Muscle layer of duodenum (tissue), 2 donors: ENCODE data around the gene COX8C.
A peak's percentile ranks its signal among the peaks of the same experiment; 100 is the strongest.

Source experiments
- H3K27ac ChIP-seq: one replicate; pipeline ENCODE4 v1.7.0; 2013; ENCODE audit warnings: mild to moderate bottlenecking, low read length
- H3K27me3 ChIP-seq: one replicate; pipeline ENCODE4 v1.7.0; 2013; ENCODE audit warnings: low read depth, mild to moderate bottlenecking, control low read depth, low read length
- H3K36me3 ChIP-seq, 2 donors: one replicate each; pipeline ENCODE4 v1.7.0; 2013; ENCODE audit warnings: low read length in 2 of 2, control low read depth in 1 of 2, mild to moderate bottlenecking in 1 of 2; ENCODE audit not compliant: insufficient read depth in 2 of 2, control insufficient read depth in 1 of 2
- H3K4me1 ChIP-seq, 2 donors: one replicate each; pipeline ENCODE4 v1.7.0; 2013; ENCODE audit warnings: low read length in 2 of 2, mild to moderate bottlenecking in 2 of 2, control low read depth in 1 of 2, moderate library complexity in 1 of 2; ENCODE audit not compliant: insufficient read depth in 2 of 2, control insufficient read depth in 1 of 2
- H3K4me3 ChIP-seq, 2 donors: one replicate each; pipeline ENCODE4 v1.7.0; 2013; ENCODE audit warnings: low read length in 2 of 2, low read depth in 1 of 2, mild to moderate bottlenecking in 1 of 2
- H3K9me3 ChIP-seq, 2 donors: one replicate each; pipeline ENCODE4 v1.7.0; 2013; ENCODE audit warnings: low read length in 2 of 2, control low read depth in 1 of 2, mild to moderate bottlenecking in 1 of 2; ENCODE audit not compliant: control insufficient read depth in 1 of 2
- donor health status: healthy.

COX8C gene

GRCh38 chr14:93323600-93324174 is 23.3 kb upstream of the COX8C start:
- no peaks in the 10 kb centered on the region for H3K27me3 ChIP-seq
- no peak overlapping the region for H3K27ac ChIP-seq
- H3K4me3 ChIP-seq: no peak overlapping the region
- no peaks in the 10 kb centered on the region for H3K36me3 ChIP-seq
- H3K9me3 ChIP-seq: no peaks in the 10 kb centered on the region
- H3K4me1 ChIP-seq: peaks cover 2 to 18% of the 10 kb centered on the region in 2 donors

GRCh38 chr14:93326196-93326595 is 20.8 kb upstream of the COX8C start:
- no peaks in the 10 kb centered on the region for H3K36me3 ChIP-seq
- no peak overlapping the region for H3K4me3 ChIP-seq
- H3K27me3 ChIP-seq: no peaks in the 10 kb centered on the region
- H3K27ac ChIP-seq: no peak overlapping the region
- H3K4me1 ChIP-seq: peaks cover 9 to 22% of the 10 kb centered on the region in 2 donors
- no peaks in the 10 kb centered on the region for H3K9me3 ChIP-seq

GRCh38 chr14:93328546-93328945 is 18.4 kb upstream of the COX8C start:
- no peak overlapping the region for H3K4me3 ChIP-seq
- no peaks in the 10 kb centered on the region for H3K27me3 ChIP-seq
- no peak overlapping the region for H3K27ac ChIP-seq
- peaks cover 0 to 3% of the 10 kb centered on the region in 2 donors for H3K36me3 ChIP-seq
- H3K9me3 ChIP-seq: no peaks in the 10 kb centered on the region
- peaks cover 9 to 29% of the 10 kb centered on the region in 2 donors for H3K4me1 ChIP-seq

GRCh38 chr14:93329965-93330608 is 16.9 kb upstream of the COX8C start:
- H3K4me1 ChIP-seq: peaks cover 9 to 26% of the 10 kb centered on the region in 2 donors
- peak overlapping the region; percentile 10 for H3K27ac ChIP-seq

GRCh38 chr14:93330609-93331000 is 16.4 kb upstream of the COX8C start:
- peak overlapping the region in 1 of 2 donors; percentile 13 for H3K4me3 ChIP-seq
- H3K9me3 ChIP-seq: no peaks in the 10 kb centered on the region
- H3K27ac ChIP-seq: peak overlapping the region; percentile 10
- peaks cover 9 to 26% of the 10 kb centered on the region in 2 donors for H3K4me1 ChIP-seq
- H3K27me3 ChIP-seq: no peaks in the 10 kb centered on the region
- H3K36me3 ChIP-seq: peaks cover 0 to 3% of the 10 kb centered on the region in 2 donors

More at GRCh38 chr14:93329965-93330608, 16.9 kb upstream of the COX8C start:
- no peaks in the 10 kb centered on the region for H3K9me3 ChIP-seq
- no peak overlapping the region for H3K4me3 ChIP-seq
- H3K27me3 ChIP-seq: no peaks in the 10 kb centered on the region
- H3K36me3 ChIP-seq: peaks cover 0 to 3% of the 10 kb centered on the region in 2 donors

- Histone ChIP-seq H3K36me3 (peaks cover 0 to 3% of the 10 kb centered on the region in 2 donors), H3K4me1 (peaks cover 9 to 26% of the 10 kb centered on the region in 2 donors), H3K27ac (peak overlapping the region; percentile 10), H3K9me3 (no peaks in the 10 kb centered on the region), H3K4me3 (peak overlapping the region; percentile 13 to 89), H3K27me3 (no peaks in the 10 kb centered on the region)
These were observed 15.8 kb upstream of the COX8C start for GRCh38 chr14:93331002-93331727.

- peak overlapping the region; percentile 34 for H3K27ac ChIP-seq
- no peaks in the 10 kb centered on the region for H3K27me3 ChIP-seq
- peak overlapping the region; percentile 72 to 89 for H3K4me3 ChIP-seq
- H3K4me1 ChIP-seq: peaks cover 9 to 26% of the 10 kb centered on the region in 2 donors
- peaks cover 0 to 3% of the 10 kb centered on the region in 2 donors for H3K36me3 ChIP-seq
- H3K9me3 ChIP-seq: no peaks in the 10 kb centered on the region
These were observed 15.1 kb upstream of the COX8C start for GRCh38 chr14:93331728-93332396.

- no peaks in the 10 kb centered on the region for H3K27me3 ChIP-seq
- peaks cover 0 to 3% of the 10 kb centered on the region in 2 donors for H3K36me3 ChIP-seq
- H3K4me3 ChIP-seq: peak overlapping the region; percentile 72 to 89
- H3K4me1 ChIP-seq: peaks cover 9 to 26% of the 10 kb centered on the region in 2 donors
- peaks cover 0 to 5% of the 10 kb centered on the region in 2 donors for H3K9me3 ChIP-seq
- peak overlapping the region; percentile 34 for H3K27ac ChIP-seq
These were observed 14.6 kb upstream of the COX8C start for GRCh38 chr14:93332397-93332852.

- peaks cover 0 to 3% of the 10 kb centered on the region in 2 donors for H3K36me3 ChIP-seq
- H3K4me3 ChIP-seq: peak within 1 kb of the TSS; percentile 89 to 92
- peaks cover 0 to 6% of the 10 kb centered on the region in 2 donors for H3K9me3 ChIP-seq
- H3K4me1 ChIP-seq: peaks cover 9 to 26% of the 10 kb centered on the region in 2 donors
- peak within 1 kb of the TSS; percentile 91 for H3K27ac ChIP-seq
- no peaks in the 10 kb centered on the region for H3K27me3 ChIP-seq
These were observed 13.9 kb upstream of the COX8C start, which contains the start of gene BTBD7 for GRCh38 chr14:93332853-93333630. Gene BTBD7 (minus strand): TSS chr14:93333036. CDS start chr14:93296051, 36,985 bp downstream.

- Histone ChIP-seq H3K27me3 (no peaks in the 10 kb centered on the region), H3K27ac (peak overlapping the region; percentile 91), H3K36me3 (peaks cover 0 to 3% of the 10 kb centered on the region in 2 donors), H3K9me3 (peaks cover 0 to 6% of the 10 kb centered on the region in 2 donors), H3K4me3 (peak overlapping the region; percentile 89 to 92), H3K4me1 (peaks cover 9 to 26% of the 10 kb centered on the region in 2 donors)
These were observed 13.3 kb upstream of the COX8C start for GRCh38 chr14:93333631-93334103.
